ENCODE measurements around the gene ZNF71.

DNA sequence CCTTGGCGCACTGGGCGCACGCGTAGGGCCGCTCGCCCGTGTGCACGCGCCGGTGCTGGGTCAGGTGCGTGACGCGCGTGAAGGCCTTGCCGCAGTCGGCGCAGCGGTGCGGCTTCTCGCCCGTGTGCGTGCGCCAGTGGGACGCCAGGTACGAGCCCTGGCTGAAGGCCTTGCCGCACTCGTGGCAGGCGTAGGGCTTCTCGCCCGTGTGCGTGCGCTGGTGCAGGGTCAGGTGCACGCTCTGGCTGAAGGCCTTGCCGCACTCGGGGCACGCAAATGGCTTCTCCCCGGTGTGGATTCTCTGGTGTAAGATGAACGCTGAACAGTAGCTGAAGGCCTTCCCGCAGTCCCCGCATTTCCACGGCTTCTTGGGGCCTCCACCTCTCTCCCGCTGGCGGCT is 69.4 kb downstream of the ZNF71 start:
- TF ChIP-seq POLR2A (IDR thresholded peaks at IDR 0.05) (no peak), CTCF (IDR thresholded peaks at IDR 0.05) (no peak)

Data from upper lobe of left lung (tissue), 4 donors.